Stimulated activated CD4-positive, alpha-beta T cell treated with anti-CD3 and anti-CD28 coated beads, Interleukin-1b, Interleukin-23, amount 100 ng/mL, for 48 hours (primary cell): Measurements from ENCODE around the gene PCDHGB3.
"Not testable (repeated sequence)": the region's sequence is repeated elsewhere in the genome, so short reads cannot be mapped to it uniquely, and the experiment has no call there.

Experiments
- DNase-seq: peaks from one replicate; pipeline ENCODE4 v3.0.0-alpha.2; 2020

The PCDHGB3 gene

GRCh38 chr5:141393267-141393666, 23.2 kb downstream of the PCDHGB3 start:
- no peak for DNase-seq

GRCh38 chr5:141394401-141395187, 24.6 kb downstream of the PCDHGB3 start:
- DNase-seq, result not testable (repeated sequence)

GRCh38 chr5:141397756-141398551, 27.9 kb downstream of the PCDHGB3 start, which contains the start of gene PCDHGB5:
Gene PCDHGB5, plus strand, starts transcription at chr5:141397947. Its CDS starts 181 bp downstream, at chr5:141398128.
- DNase-seq, result peak; percentile 35

GRCh38 chr5:141398608-141399007, 28.6 kb downstream of the PCDHGB3 start:
- no peak for DNase-seq

- DNase-seq, result no peak
Observed at GRCh38 chr5:141399555-141400258, 29.7 kb downstream of the PCDHGB3 start.

GRCh38 chr5:141402553-141403243, 32.7 kb downstream of the PCDHGB3 start, which contains the start of gene PCDHGA9:
Gene PCDHGA9, plus strand, starts transcription at chr5:141402778. Its CDS starts 175 bp downstream, at chr5:141402953.
- DNase-seq, result no peak

- no peak for DNase-seq
Observed at GRCh38 chr5:141403387-141403786, 33.3 kb downstream of the PCDHGB3 start.

- DNase-seq, result peak; percentile 36
Observed at GRCh38 chr5:141407790-141408505, 37.9 kb downstream of the PCDHGB3 start, which contains the start of gene PCDHGB6. Gene PCDHGB6, plus strand, starts transcription at chr5:141408021. Its CDS starts 182 bp downstream, at chr5:141408203.

GRCh38 chr5:141409598-141410306, 39.7 kb downstream of the PCDHGB3 start:
- DNase-seq, result no peak

GRCh38 chr5:141411575-141411974, 41.5 kb downstream of the PCDHGB3 start:
- no peak for DNase-seq

- DNase-seq, result peak; percentile 59
Observed at GRCh38 chr5:141412854-141413539, 43.0 kb downstream of the PCDHGB3 start, which contains the start of gene PCDHGA10. Gene PCDHGA10, plus strand, starts transcription at chr5:141412987. Its CDS starts 189 bp downstream, at chr5:141413176.

GRCh38 chr5:141413540-141414069, 43.6 kb downstream of the PCDHGB3 start:
- DNase-seq, result no peak

- DNase-seq, result not testable (repeated sequence)
Observed at GRCh38 chr5:141414548-141415274, 44.7 kb downstream of the PCDHGB3 start.

- not testable (repeated sequence) for DNase-seq
Observed at GRCh38 chr5:141415275-141415618, 45.2 kb downstream of the PCDHGB3 start.

GRCh38 chr5:141417494-141418172, 47.6 kb downstream of the PCDHGB3 start, which contains the start of gene PCDHGB7:
Gene PCDHGB7, plus strand, starts transcription at chr5:141417677. Its CDS starts 183 bp downstream, at chr5:141417860.
- peak; percentile 66 for DNase-seq

- no peak for DNase-seq
Observed at GRCh38 chr5:141419074-141419880, 49.2 kb downstream of the PCDHGB3 start.

GRCh38 chr5:141420855-141421488, 50.9 kb downstream of the PCDHGB3 start, which contains the start of gene PCDHGA11:
Gene PCDHGA11, plus strand, starts transcription at chr5:141421051. Its CDS starts 177 bp downstream, at chr5:141421228.
- peak; percentile 53 for DNase-seq
